ENCODE data around the gene ABHD17C.
"Not testable (repeated sequence)": the region's sequence is repeated elsewhere in the genome, so short reads cannot be mapped to it uniquely, and the experiment has no call there.

Gene ABHD17C

DNA sequence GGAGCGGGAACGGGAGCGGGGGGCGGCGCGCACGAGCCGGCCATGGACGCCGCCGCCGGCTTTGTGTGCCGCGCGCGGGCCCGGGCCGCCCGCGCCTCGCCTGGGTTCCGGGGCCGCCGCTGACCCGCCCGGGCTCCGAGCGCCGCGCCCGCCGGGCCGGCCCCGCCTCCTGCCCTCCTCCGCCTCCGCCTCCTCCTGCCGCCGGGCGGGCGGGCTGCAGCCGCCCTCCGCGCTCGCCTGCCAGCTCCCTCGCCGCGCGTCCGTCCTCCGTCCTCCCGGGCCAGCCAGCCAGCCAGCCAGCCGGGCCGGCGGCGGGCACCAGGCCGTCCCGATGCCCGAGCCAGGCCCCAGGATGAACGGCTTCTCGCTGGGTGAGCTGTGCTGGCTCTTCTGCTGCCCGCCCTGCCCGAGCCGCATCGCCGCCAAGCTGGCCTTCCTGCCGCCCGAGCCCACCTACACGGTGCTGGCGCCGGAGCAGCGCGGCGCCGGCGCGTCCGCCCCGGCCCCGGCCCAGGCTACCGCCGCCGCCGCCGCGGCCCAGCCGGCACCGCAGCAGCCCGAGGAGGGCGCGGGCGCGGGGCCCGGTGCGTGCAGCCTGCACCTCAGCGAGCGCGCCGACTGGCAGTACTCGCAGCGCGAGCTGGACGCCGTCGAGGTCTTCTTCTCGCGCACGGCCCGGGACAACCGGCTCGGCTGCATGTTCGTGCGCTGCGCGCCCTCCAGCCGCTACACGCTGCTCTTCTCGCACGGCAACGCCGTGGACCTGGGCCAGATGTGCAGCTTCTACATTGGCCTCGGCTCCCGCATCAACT is at the start of gene ABHD17C:
Gene ABHD17C (plus strand): TSS at position 212 of the 812 bp plus-strand sequence. CDS start 120 bp downstream, at position 332.
- DNase-seq = no peak

- DNase-seq = no peak
Measured at GRCh38 chr15:80645494-80646065, 49.5 kb upstream of the ABHD17C start.

DNA sequence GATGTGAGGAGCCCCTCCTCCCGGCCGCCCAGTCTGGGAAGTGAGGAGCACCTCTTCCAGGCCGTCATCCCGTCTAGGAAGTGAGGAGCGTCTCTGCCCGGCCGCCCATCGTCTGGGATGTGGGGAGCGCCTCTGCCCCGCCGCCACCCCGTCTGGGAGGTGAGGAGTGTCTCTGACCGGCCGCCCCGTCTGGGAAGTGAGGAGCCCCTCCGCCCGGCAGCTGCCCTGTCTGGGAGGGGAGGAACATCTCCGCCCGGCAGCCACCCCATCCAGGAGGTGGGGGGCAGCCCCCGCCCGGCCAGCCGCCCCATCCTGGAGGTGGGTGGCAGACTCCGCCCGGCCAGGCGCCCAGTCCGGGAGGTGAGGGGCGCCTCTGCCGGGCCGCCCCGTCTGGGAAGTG is 47.7 kb upstream of the ABHD17C start:
- not testable (repeated sequence) for DNase-seq

DNA sequence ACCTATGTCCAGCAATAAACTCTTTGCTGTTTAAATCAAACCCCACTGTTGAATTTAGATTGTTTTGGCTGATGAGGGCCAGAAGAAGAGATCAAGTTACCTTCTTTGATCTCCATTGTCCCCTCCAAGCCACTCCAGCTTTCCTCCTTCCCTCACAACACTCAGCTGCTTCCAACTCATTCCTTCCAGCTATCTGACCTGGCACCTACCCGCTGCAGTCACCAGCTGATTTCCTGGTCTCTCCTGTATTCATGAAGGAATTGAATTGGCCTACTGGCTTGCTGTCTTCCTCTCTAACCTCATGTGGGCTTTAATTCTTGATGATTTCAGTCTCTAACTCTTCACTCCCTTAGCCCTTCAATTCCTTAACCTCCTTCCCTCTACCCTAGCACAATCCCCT is 40.8 kb upstream of the ABHD17C start:
- DNase-seq = no peak

GRCh38 chr15:80659375-80659774 is 35.7 kb upstream of the ABHD17C start:
- DNase-seq = no peak

- DNase-seq = peak; percentile 5
Measured at GRCh38 chr15:80660119-80660518, 35.0 kb upstream of the ABHD17C start.

DNA sequence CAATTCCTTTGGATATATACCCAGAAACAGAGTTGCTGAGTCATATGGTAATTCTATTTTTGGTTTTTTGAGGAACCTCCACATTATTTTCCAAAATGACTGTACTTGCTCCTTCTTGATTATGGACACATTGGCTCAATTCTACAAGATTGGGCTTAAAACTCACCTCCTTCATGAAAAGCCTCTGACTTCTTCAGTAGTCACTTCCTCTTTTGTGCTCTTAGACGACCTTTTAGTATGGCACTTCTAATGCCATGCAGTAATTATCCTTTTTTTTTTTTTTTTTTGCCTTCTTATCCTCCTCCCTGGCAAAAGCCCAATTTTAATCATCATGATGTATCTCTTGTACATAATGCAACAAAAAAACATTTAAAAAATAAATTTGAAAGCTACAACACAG is 33.0 kb upstream of the ABHD17C start:
- no peak for DNase-seq

DNA sequence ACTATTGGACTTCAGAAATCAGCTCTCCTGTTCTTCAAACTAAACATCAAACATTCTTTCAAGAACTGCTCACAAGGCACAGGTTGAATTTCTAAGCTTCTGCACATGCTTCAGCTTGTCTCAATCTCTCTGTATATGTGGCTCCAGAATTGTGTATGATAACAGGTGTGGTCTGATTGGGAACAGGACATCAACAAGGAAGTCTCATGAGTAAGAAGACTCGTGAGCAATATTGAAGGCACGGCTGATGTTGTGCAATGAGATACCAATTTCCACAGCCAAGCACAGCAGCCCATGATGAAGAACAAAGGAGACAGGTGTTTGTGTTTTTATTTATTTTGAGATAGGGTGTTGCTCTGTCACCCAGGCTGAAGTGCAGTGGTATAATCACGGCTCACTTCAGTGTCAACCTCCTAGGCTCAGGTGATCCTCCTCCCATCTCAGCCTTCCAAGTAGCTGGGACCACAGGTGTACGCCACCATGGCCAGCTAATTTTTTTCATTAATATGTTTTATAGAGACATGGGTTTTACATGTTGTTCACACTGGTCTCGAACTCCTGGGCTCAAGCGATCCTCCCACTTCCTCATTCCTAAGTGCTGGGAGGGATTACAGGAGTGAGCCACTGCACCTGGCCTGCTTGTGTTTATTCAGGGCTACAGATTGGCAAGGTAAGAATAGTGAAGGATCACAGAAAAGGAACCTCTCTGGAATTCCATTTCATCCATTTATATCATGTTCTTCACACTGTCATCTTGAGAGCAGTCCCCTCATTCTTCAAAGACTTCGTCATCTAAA is 32.2 kb upstream of the ABHD17C start:
- DNase-seq = no peak

DNA sequence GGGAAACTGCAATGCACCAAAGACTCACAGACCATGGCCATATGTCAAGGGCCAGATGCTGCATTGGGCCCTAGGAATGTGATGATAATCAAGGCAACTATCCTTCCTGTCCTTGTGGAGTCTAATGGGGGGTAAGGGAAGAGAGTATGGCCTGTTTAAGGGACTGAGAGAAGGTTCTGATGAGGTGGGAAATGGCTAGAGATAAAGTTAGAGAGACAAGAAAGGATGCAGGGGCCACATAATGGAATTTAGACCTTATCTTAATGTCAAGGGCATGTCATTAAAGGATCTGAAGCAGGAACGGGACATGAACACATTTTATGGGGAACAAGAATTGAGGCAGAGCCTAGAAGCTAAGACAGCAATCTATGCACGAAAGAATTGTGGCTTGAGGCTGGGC is 30.0 kb upstream of the ABHD17C start:
- no peak for DNase-seq

GRCh38 chr15:80667936-80668335 is 27.2 kb upstream of the ABHD17C start:
- no peak for DNase-seq

GRCh38 chr15:80668546-80669236 is 26.4 kb upstream of the ABHD17C start:
- no peak for DNase-seq

DNA sequence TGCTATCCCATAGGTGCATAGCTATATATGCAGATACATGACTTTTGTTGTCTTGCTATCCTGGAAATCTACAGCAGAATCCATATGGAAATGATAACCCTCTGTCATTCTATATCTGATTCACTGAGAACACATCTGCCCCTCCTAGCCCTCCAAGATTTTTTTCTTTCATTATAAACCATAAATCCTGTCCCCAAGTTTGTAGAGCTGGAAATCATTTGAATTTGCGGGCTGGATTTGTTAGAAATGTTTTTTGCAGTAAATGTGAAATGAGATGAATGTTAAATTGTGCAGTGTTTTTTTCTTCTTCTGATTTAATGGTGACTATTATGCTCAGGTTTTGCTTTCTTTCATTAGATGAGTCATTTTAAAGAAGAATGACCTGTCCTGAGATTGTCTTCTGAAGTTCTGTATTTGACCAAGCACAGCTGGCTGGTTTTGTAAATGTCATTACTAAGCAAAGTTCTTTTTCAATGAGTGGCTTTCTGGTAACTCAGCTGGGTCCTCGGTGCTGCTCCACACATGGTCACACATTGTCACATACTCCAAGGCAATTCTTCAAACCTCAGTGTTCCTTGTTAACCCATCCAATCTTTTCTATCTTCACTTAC is 25.3 kb upstream of the ABHD17C start:
- DNase-seq = no peak

DNA sequence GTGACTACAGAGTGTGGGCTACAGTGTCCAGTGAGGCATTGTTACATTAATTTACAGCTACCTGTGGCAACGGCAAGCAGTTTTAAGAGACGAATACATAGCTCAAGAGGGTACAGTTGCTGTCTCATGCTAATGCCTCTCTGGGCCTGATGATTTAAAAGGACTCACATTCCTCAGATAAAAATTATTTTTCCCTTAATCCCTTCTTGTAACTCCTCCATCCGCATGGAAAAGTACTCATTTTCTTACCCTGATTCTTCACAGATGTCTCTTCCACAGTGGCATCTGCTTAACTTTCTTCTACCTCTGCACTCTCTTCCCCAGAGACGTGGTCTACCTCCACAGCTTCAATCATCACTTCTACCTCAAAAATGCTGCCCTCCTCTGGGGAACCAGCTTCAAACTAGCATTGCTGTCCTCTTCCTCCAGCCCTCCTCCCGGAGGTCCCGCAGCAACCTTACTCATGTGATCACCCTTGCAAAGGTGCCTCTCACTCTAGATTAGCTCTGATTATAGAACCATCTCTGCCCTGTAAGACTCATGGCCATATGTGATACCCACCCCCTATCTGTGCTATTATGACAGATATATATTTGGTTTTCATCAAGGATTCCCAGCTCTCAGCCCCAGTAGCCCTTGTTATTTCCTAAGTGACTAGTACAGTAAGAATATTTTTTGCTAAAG is 21.4 kb upstream of the ABHD17C start:
- no peak for DNase-seq

DNA sequence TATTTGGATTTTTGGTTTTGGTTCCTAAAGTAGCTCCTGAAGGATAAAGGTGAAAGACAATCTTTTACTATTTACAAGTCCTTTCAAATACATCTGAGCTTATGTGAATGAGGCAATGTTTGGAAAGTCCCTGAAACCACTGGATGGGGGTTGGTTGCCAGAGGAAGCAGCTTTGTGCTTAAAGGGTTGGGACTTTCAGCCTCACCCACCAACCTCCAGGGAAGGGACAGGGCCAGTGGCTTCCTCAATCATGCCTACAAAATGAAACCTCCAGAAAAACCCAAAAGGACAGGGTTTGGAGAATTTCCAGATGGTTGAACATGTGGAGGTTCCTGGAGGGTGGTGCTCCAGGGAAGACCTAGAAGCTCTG is 20.9 kb upstream of the ABHD17C start:
- no peak for DNase-seq

DNA sequence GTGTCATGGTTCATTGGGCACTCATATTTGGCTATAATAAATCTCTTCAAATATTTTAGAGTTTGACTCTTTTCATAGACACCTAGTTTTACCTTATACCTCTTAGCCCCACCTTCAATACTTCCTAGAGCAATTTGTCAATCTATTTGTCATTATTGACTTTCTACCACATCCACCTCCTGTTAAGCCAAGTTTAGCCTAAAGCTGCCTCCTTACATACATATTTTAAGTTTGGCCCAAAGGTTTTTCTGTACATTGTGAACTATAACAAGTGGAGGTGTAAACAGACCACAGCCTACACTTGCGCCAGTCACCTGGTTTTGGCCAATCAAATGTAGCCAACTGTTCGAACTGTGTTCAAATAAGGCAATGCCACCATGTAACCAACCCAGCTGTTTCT is 18.1 kb upstream of the ABHD17C start:
- no peak for DNase-seq

- DNase-seq = no peak
Measured at GRCh38 chr15:80679167-80679803, 15.8 kb upstream of the ABHD17C start.

DNA sequence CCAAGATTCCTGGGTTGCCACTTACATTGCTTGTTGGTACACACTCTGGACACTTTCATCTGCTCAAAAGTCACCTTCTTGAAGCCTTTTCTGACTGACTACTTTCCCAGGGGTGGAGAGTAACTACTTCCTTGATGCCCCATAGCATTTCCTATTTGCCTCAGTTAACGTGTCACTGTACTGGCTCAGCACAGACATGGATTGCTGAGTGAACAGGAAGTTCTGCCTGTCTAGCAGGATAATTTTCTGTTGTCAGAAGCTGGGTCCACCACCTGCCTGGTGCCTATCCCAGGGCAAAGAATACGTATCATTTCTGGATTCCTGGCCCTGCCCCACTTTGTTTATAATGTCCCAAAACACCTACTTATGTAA is 15.3 kb upstream of the ABHD17C start:
- no peak for DNase-seq

DNA sequence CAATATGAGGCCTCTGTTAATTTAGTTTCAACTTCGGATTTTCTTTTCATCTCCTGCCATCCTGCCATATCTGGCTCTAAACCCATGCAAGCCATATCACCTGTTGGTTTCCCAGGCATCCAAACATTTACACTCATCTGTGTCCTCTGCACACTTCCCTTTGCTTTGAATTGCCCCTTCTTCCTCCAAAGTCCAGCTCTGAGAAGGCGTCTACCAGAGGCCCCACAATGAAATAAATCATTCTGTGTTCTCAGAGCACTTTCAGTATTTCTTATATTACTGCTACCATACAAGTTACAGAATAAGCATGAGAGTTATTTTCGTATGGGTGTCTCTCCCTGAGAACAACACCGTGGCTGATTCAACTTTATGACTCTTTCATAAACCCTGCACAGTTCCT is 12.9 kb upstream of the ABHD17C start:
- no peak for DNase-seq

DNA sequence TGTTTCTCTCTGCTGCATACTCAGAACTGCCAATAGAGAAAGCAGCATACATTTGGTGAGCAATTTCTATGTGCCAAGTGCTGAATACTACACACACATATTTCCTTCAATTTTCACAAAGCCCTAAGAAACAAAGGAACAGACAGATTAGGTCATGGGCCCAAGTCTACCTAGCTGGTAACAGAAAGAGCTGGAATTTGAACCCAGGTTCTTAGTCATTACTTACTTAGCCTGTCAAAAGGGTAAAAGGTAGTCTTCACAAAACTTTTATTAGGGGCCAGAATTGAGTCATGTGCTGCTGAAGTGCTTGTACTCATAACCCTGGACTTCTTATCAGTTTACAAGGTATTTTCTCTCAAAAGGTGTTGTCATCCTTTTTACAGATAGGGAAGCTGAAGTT is 10.4 kb upstream of the ABHD17C start:
- DNase-seq = no peak

- DNase-seq = no peak
Measured at GRCh38 chr15:80685628-80686027, 9.5 kb upstream of the ABHD17C start.

DNA sequence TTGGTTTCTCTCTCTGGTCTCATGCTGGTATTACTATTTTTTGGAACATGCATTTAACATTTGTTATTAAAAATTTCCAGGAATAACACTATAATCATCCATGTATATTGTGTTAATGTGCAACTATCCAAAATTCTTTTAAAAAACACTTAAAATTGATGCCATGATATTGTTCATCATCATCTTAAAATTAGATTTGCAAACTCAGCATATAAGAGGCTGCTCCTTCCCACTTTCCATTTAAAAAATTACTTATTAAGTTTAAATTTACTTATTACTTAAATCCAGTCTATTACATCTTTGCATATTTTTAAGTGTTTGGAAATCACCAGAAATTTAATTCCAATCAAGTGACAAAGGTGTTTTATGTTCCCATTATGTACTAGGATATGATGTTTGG is 5.8 kb upstream of the ABHD17C start:
- no peak for DNase-seq

DNA sequence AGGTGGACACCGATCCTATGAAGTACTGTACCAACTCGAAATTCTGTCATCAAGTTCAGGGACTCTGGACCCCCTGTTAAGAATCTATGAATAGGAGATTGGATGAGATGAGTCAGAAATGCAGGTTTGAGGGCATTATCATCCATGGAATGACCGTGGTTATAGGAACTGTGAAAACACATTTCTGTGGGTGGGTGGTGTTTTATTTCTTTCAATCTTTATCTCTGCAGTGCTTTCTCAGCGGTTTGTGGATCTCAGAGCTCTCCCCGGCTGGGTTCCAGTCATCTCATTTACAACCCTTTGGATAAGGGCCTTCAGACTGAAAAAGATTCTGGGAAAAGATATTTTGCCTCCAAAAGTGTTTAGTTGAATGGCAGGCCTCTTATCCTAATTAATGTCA is 5.4 kb upstream of the ABHD17C start:
- no peak for DNase-seq

Data from NCI-H748 treated with DMSO at 0.1 percent for 48 hours (cell line).